CD4-positive, CD25-positive, alpha-beta regulatory T cell (primary cell): Measurements from ENCODE around the gene DNAH8. TPM values are rescaled to one million over a fixed set of nuclear protein-coding genes. Genes with fewer than 3 reads are reported as not detected.
"Not testable (repeated sequence)": the region's sequence is repeated elsewhere in the genome, so short reads cannot be mapped to it uniquely, and the experiment has no call there.

ENCODE experiments used
- ATAC-seq, 2 donors: fragments of 150-1000 bp; cut with Tn5 transposase; one replicate each; pipeline ENCODE4 v1.10.0; 2021; ENCODE audit warnings: low read depth in 2 of 2, moderate number of reproducible peaks in 2 of 2, moderate library complexity in 1 of 2
- DNase-seq, 3 donors: peaks; one replicate each; pipeline versions ENCODE4 v3.0.0 to v3.0.0-alpha.2; 2012 to 2022; ENCODE audit warnings: mixed read lengths in 1 of 3
- H3K27ac ChIP-seq: one replicate; pipeline ENCODE4 v1.7.0; 2013; ENCODE audit warnings: mild to moderate bottlenecking, low read length; ENCODE audit not compliant: insufficient read depth, poor library complexity, severe bottlenecking
- H3K27me3 ChIP-seq: one replicate; pipeline ENCODE4 v1.7.0; 2013; ENCODE audit warnings: low read length; ENCODE audit not compliant: control insufficient read depth, insufficient read depth
- H3K36me3 ChIP-seq: one replicate; pipeline ENCODE4 v1.7.0; 2013; ENCODE audit warnings: mild to moderate bottlenecking, low read length, moderate library complexity; ENCODE audit not compliant: control insufficient read depth, insufficient read depth
- H3K4me1 ChIP-seq: 2 replicates; pipeline ENCODE4 v1.7.0; 2013; ENCODE audit warnings: mild to moderate bottlenecking, low read length; ENCODE audit not compliant: insufficient read depth, control insufficient read depth, poor library complexity, severe bottlenecking
- H3K4me3 ChIP-seq: one replicate; pipeline ENCODE4 v1.7.0; 2013; ENCODE audit warnings: low read depth, mild to moderate bottlenecking, low read length, moderate library complexity
- H3K9me3 ChIP-seq, 2 experiments: 1 replicate in 1 of 2; 2 replicates in 1 of 2; pipeline ENCODE4 v1.7.0; 2013; ENCODE audit warnings: low read length in 2 of 2, mild to moderate bottlenecking in 1 of 2, moderate library complexity in 1 of 2; ENCODE audit not compliant: control insufficient read depth in 2 of 2
- H3K27ac Mint-ChIP-seq, 3 donors: one replicate each; pipeline ENCODE4 v1.8.0; 2020 to 2022; ENCODE audit warnings: mild to moderate bottlenecking in 3 of 3, mixed read lengths in 3 of 3, moderate library complexity in 2 of 3
- H3K27me3 Mint-ChIP-seq: one replicate; pipeline ENCODE4 v1.8.0; 2022; ENCODE audit warnings: mild to moderate bottlenecking, mixed read lengths
- H3K36me3 Mint-ChIP-seq: one replicate; pipeline ENCODE4 v1.8.0; 2020; ENCODE audit warnings: mixed read lengths
- H3K4me1 Mint-ChIP-seq, 4 donors: one replicate each; pipeline ENCODE4 v1.8.0; 2020 to 2022; ENCODE audit warnings: mixed read lengths in 4 of 4, mild to moderate bottlenecking in 1 of 4
- H3K4me3 Mint-ChIP-seq, 4 donors: one replicate each; pipeline ENCODE4 v1.8.0; 2020 to 2022; ENCODE audit warnings: mild to moderate bottlenecking in 4 of 4, mixed read lengths in 4 of 4, moderate library complexity in 3 of 4
- H3K9me3 Mint-ChIP-seq, 7 donors: one replicate each; pipeline ENCODE4 v1.8.0; 2020 to 2022; ENCODE audit warnings: mixed read lengths in 7 of 7, mild to moderate bottlenecking in 3 of 7, moderate library complexity in 2 of 7
- polyA plus RNA-seq, 4 donors: library from polyadenylated mRNA; unstranded; fragments of 300-500 nt; fragmentation: Illumina TruSeq; gene quantifications; one replicate each; pipeline ENCODE4 v1.2.3, GENCODE V29; 2021
- total RNA-seq: library from RNA; stranded (reverse); gene quantifications from one replicate; pipeline ENCODE4 v1.2.3, GENCODE V29; 2022

DNAH8 gene
- total and polyA plus RNA-seq, 5 donors from 2014 or later = 0.05 to 1.2 (median 0.57) TPM

GRCh38 chr6:38865521-38866174, 150.5 kb downstream of the DNAH8 start:
- H3K27me3 ChIP-seq = peaks cover 3% of the 10 kb centered on the region
- H3K4me1 ChIP-seq = no peaks in the 10 kb centered on the region
- DNase-seq = no peak
- H3K27ac Mint-ChIP-seq = no peak overlapping the region
- H3K36me3 Mint-ChIP-seq = no peaks in the 10 kb centered on the region
- H3K9me3 Mint-ChIP-seq = no peaks in the 10 kb centered on the region
- H3K4me3 ChIP-seq = no peak overlapping the region
- no peak for ATAC-seq
- H3K36me3 ChIP-seq = no peaks in the 10 kb centered on the region
- no peaks in the 10 kb centered on the region for H3K9me3 ChIP-seq
- H3K4me3 Mint-ChIP-seq = no peak overlapping the region
- no peak overlapping the region for H3K27ac ChIP-seq
- no peaks in the 10 kb centered on the region for H3K4me1 Mint-ChIP-seq
- peaks cover 24% of the 10 kb centered on the region for H3K27me3 Mint-ChIP-seq

- Histone ChIP-seq H3K36me3 (no peaks in the 10 kb centered on the region), H3K27ac (no peak overlapping the region), H3K4me1 (no peaks in the 10 kb centered on the region), H3K27me3 (peaks cover 1% of the 10 kb centered on the region), H3K4me3 (no peak overlapping the region), H3K9me3 (no peaks in the 10 kb centered on the region)
- DNase-seq (no peak), ATAC-seq (no peak)
- H3K36me3 Mint-ChIP-seq = no peaks in the 10 kb centered on the region
- H3K4me3 Mint-ChIP-seq = no peak overlapping the region
- H3K4me1 Mint-ChIP-seq = peaks cover 0 to 6% (median under 1%) of the 10 kb centered on the region in 4 donors
- H3K27ac Mint-ChIP-seq = no peak overlapping the region
- peaks cover 20% of the 10 kb centered on the region for H3K27me3 Mint-ChIP-seq
- no peaks in the 10 kb centered on the region for H3K9me3 Mint-ChIP-seq
These were observed 152.6 kb downstream of the DNAH8 start for GRCh38 chr6:38867726-38868125.

- Histone ChIP-seq H3K27me3 (peaks cover 1% of the 10 kb centered on the region), H3K4me1 (peaks cover 13% of the 10 kb centered on the region), H3K36me3 (no peaks in the 10 kb centered on the region), H3K9me3 (no peaks in the 10 kb centered on the region), H3K27ac (no peak overlapping the region), H3K4me3 (no peak overlapping the region)
- Mint-ChIP-seq H3K9me3 (peaks cover 0 to 3% (median 0%) of the 10 kb centered on the region in 7 donors), H3K27me3 (peaks cover 12% of the 10 kb centered on the region), H3K27ac (peak overlapping the region in 2 of 3 donors; percentile 67 to 82), H3K4me1 (peaks cover 12 to 24% (median 18%) of the 10 kb centered on the region in 4 donors), H3K4me3 (no peak overlapping the region), H3K36me3 (no peaks in the 10 kb centered on the region)
- peak in 1 of 2 donors; percentile 52 for ATAC-seq
- DNase-seq = peak; percentile 14 to 68 (median 66)
These were observed 156.8 kb downstream of the DNAH8 start for GRCh38 chr6:38871741-38872568.

- H3K4me3 ChIP-seq = peak overlapping the region; percentile 26
- ATAC-seq (no peak), DNase-seq (peak in 1 of 3 donors; percentile 9)
- H3K36me3 Mint-ChIP-seq = no peaks in the 10 kb centered on the region
- peaks cover 15% of the 10 kb centered on the region for H3K4me1 ChIP-seq
- no peak overlapping the region for H3K27ac ChIP-seq
- H3K27ac Mint-ChIP-seq = peak overlapping the region in 2 of 3 donors; percentile 76 to 82
- peaks cover 7% of the 10 kb centered on the region for H3K27me3 Mint-ChIP-seq
- peak overlapping the region in 2 of 4 donors; percentile 36 to 48 for H3K4me3 Mint-ChIP-seq
- H3K27me3 ChIP-seq = peaks cover 1% of the 10 kb centered on the region
- no peaks in the 10 kb centered on the region for H3K9me3 ChIP-seq
- H3K4me1 Mint-ChIP-seq = peaks cover 12 to 33% (median 21%) of the 10 kb centered on the region in 4 donors
- H3K9me3 Mint-ChIP-seq = peaks cover 0 to 5% (median 0%) of the 10 kb centered on the region in 7 donors
- no peaks in the 10 kb centered on the region for H3K36me3 ChIP-seq
These were observed 157.9 kb downstream of the DNAH8 start for GRCh38 chr6:38873001-38873400.

GRCh38 chr6:38873816-38874215, 158.7 kb downstream of the DNAH8 start:
- H3K27ac Mint-ChIP-seq = peak overlapping the region in 1 of 3 donors; percentile 78
- H3K4me1 Mint-ChIP-seq = peaks cover 12 to 36% (median 21%) of the 10 kb centered on the region in 4 donors

GRCh38 chr6:38876475-38876874, 161.4 kb downstream of the DNAH8 start:
- DNase-seq (peak in 2 of 3 donors; percentile 69 to 84), ATAC-seq (peak in 1 of 2 donors; percentile 96)
- H3K4me1 ChIP-seq = peaks cover 15% of the 10 kb centered on the region
- peak overlapping the region; percentile 58 for H3K4me3 ChIP-seq
- no peaks in the 10 kb centered on the region for H3K36me3 ChIP-seq
- H3K4me1 Mint-ChIP-seq = peaks cover 12 to 36% (median 21%) of the 10 kb centered on the region in 4 donors
- no peaks in the 10 kb centered on the region for H3K9me3 ChIP-seq
- no peaks in the 10 kb centered on the region for H3K27me3 ChIP-seq
- H3K27ac Mint-ChIP-seq = peak overlapping the region; percentile 74 to 96 (median 81)
- peaks cover 6% of the 10 kb centered on the region for H3K27me3 Mint-ChIP-seq
- peak overlapping the region; percentile 7 to 78 (median 56) for H3K4me3 Mint-ChIP-seq
- H3K27ac ChIP-seq = peak overlapping the region; percentile 59
- H3K36me3 Mint-ChIP-seq = no peaks in the 10 kb centered on the region
- peaks cover 0 to 8% (median 4%) of the 10 kb centered on the region in 7 donors for H3K9me3 Mint-ChIP-seq

More at GRCh38 chr6:38873816-38874215, 158.7 kb downstream of the DNAH8 start:
- not testable (repeated sequence) for H3K9me3 ChIP-seq, DNase-seq, H3K27me3 ChIP-seq, H3K36me3 Mint-ChIP-seq, H3K4me3 ChIP-seq, H3K27ac ChIP-seq, H3K9me3 Mint-ChIP-seq, H3K27me3 Mint-ChIP-seq, ATAC-seq, H3K36me3 ChIP-seq, H3K4me3 Mint-ChIP-seq
- H3K4me1 ChIP-seq = peaks cover 15% of the 10 kb centered on the region

GRCh38 chr6:38877721-38878120, 162.6 kb downstream of the DNAH8 start:
- ATAC-seq (no peak), DNase-seq (no peak)
- peaks cover 6% of the 10 kb centered on the region for H3K27me3 Mint-ChIP-seq
- no peaks in the 10 kb centered on the region for H3K27me3 ChIP-seq
- H3K36me3 ChIP-seq = no peaks in the 10 kb centered on the region
- no peaks in the 10 kb centered on the region for H3K9me3 ChIP-seq
- peaks cover 7 to 36% (median 20%) of the 10 kb centered on the region in 4 donors for H3K4me1 Mint-ChIP-seq
- H3K4me3 ChIP-seq = no peak overlapping the region
- H3K27ac ChIP-seq = no peak overlapping the region
- H3K36me3 Mint-ChIP-seq = no peaks in the 10 kb centered on the region
- no peak overlapping the region for H3K4me3 Mint-ChIP-seq
- peaks cover 0 to 9% (median 6%) of the 10 kb centered on the region in 7 donors for H3K9me3 Mint-ChIP-seq
- peak overlapping the region in 1 of 3 donors; percentile 86 for H3K27ac Mint-ChIP-seq
- H3K4me1 ChIP-seq = peaks cover 15% of the 10 kb centered on the region
